Subcutaneous abdominal adipose tissue (tissue), 5 donors: Measurements from ENCODE around the gene NRSN2.
"Not testable (repeated sequence)": the region's sequence is repeated elsewhere in the genome, so short reads cannot be mapped to it uniquely, and the experiment has no call there.

Experiments used
- H3K27ac ChIP-seq: one replicate; pipeline ENCODE4 v1.7.0; 2013; ENCODE audit warnings: low read depth, mild to moderate bottlenecking, inconsistent platforms, low read length, moderate library complexity
- H3K27me3 ChIP-seq, 5 donors: one replicate each; pipeline ENCODE4 v1.7.0; 2013; ENCODE audit warnings: low read length in 5 of 5, inconsistent platforms in 1 of 5; ENCODE audit not compliant: control insufficient read depth in 5 of 5, insufficient read depth in 4 of 5
- H3K36me3 ChIP-seq, 5 donors: one replicate each; pipeline ENCODE4 v1.7.0; 2013; ENCODE audit warnings: low read length in 5 of 5; ENCODE audit not compliant: control insufficient read depth in 5 of 5, insufficient read depth in 5 of 5
- H3K4me1 ChIP-seq, 5 donors: one replicate each; pipeline ENCODE4 v1.7.0; 2013; ENCODE audit warnings: low read length in 5 of 5, mild to moderate bottlenecking in 3 of 5, moderate library complexity in 1 of 5; ENCODE audit not compliant: control insufficient read depth in 5 of 5, insufficient read depth in 5 of 5
- H3K4me3 ChIP-seq, 5 donors: one replicate each; pipeline ENCODE4 v1.7.0; 2013; ENCODE audit warnings: low read length in 5 of 5, low read depth in 1 of 5
- H3K9ac ChIP-seq, 5 donors: one replicate each; pipeline ENCODE4 v1.7.0; 2013; ENCODE audit warnings: low read length in 5 of 5, mild to moderate bottlenecking in 4 of 5, moderate library complexity in 3 of 5
- H3K9me3 ChIP-seq, 5 donors: one replicate each; pipeline ENCODE4 v1.7.0; 2013; ENCODE audit warnings: low read length in 5 of 5; ENCODE audit not compliant: control insufficient read depth in 5 of 5
- donor health status: healthy.
- donor health status: healthy.
- donor health status: healthy.
- donor health status: healthy.
- donor health status: healthy.

Gene NRSN2

DNA sequence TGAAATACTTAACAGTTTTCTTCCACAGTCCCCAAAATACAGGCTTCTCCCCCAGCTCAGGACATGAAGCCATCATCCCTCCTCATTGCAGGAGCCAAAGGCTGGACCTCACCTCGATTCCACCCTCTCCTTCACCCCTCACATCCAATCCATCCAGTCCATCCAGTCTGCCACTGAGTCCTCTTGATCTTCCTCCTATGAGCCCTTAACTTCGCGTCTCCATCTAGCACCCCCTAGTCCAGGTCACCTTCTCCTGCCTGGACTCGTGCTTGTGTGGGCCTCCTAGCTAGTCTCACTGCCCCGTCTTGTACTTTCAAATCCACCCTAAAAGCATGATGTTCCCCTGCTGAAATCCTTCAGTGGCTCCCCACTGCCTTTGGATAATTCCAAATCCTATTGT is 37.0 kb downstream of the NRSN2 start:
- Histone ChIP-seq H3K9me3 (no peaks in the 10 kb centered on the region), H3K36me3 (peaks cover 0 to 11% (median 9%) of the 10 kb centered on the region in 5 donors), H3K27ac (no peak overlapping the region), H3K27me3 (no peaks in the 10 kb centered on the region), H3K4me3 (no peak overlapping the region), H3K4me1 (peaks cover 0 to 14% (median 12%) of the 10 kb centered on the region in 5 donors), H3K9ac (no peak overlapping the region)

DNA sequence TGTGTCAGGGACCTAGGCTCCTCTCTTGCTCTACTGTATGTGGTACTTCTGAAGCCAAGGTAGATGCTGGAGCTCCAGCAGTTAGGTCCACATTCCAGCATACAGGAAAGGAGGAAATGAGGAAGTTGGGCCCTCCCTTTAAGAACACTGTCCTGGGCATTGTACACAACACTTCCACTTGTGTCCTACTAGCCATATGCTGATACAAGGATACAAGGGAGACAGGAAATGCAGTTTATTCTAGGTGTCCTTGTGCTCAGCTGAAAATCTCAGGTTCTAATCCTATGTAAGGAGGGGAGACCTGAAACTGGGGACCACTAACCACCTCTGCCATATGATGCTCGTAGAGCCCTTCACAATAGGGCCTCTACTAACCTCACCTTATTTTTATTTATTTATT is 37.8 kb downstream of the NRSN2 start:
- Histone ChIP-seq H3K4me3 (no peak overlapping the region), H3K9ac (no peak overlapping the region), H3K4me1 (peaks cover 0 to 14% (median 12%) of the 10 kb centered on the region in 5 donors), H3K27ac (no peak overlapping the region), H3K36me3 (peaks cover 0 to 20% (median 16%) of the 10 kb centered on the region in 5 donors), H3K9me3 (no peaks in the 10 kb centered on the region), H3K27me3 (no peaks in the 10 kb centered on the region)

DNA sequence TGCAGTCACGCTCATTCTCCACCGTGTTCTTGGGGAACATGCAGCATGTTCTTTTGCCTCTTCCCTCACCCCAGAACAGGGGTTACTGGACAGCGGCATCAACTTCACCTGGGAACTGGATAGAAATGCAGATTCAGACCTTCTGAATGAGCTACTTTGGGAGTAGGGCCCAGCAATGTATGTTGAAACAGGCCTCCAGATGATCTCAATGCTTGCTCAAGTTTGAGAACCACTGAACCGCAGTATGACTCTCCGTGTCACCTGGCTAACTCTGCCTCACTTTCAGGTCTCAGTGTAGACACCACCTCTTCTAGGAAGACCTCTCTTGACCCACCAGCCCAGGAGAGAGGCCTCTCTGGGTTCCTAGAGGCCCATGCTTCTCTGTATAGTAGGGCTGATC is 38.5 kb downstream of the NRSN2 start:
- peaks cover 0 to 23% (median 16%) of the 10 kb centered on the region in 5 donors for H3K36me3 ChIP-seq
- H3K9ac ChIP-seq: no peak overlapping the region
- peaks cover 0 to 14% (median 8%) of the 10 kb centered on the region in 5 donors for H3K4me1 ChIP-seq
- H3K4me3 ChIP-seq: no peak overlapping the region
- no peaks in the 10 kb centered on the region for H3K9me3 ChIP-seq
- no peak overlapping the region for H3K27ac ChIP-seq
- no peaks in the 10 kb centered on the region for H3K27me3 ChIP-seq

DNA sequence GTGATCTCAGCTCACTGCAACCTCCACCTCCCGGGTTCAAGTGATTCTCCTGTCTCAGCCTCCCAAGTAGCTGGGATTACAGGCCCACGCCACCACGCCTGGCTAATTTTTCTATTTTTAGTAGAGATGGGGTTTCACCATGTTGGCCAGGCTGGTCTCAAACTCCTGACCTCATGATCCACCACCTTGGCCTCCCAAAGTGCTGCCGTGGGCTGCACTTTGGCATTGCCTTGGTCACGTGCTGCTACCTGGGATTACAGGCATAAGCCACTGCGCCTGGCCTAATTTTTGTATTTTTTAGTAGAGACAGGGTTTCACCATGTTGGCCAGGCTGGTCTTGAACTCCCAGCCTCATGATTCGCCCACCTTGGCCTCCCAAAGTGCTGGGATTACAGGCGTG is 39.7 kb downstream of the NRSN2 start:
- H3K4me1 ChIP-seq, H3K27ac ChIP-seq: not testable (repeated sequence)
- peaks cover 0 to 33% (median 23%) of the 10 kb centered on the region in 5 donors for H3K36me3 ChIP-seq

DNA sequence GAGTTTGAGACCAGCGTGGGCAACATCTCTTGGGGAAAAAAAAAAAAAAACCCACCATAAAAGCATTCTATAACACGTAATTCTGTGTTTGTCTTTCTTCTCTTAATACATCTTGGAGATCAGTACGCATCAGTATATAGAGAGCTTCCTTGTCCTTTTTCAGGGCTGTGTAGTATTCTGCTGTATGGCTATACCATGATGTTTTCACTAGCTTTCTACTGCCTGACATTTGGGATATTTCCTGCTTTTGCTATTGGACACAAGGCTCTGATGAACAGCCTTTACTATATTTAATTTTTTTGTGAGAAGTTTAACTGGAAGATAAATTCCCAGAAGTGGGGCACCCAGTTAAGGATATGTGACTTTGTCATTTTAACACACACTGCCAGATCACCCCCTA is 40.6 kb downstream of the NRSN2 start:
- Histone ChIP-seq H3K4me1 (peaks cover 0 to under 1% (median 0%) of the 10 kb centered on the region in 5 donors), H3K27ac (no peak overlapping the region), H3K27me3 (no peaks in the 10 kb centered on the region), H3K36me3 (peaks cover 0 to 37% (median 23%) of the 10 kb centered on the region in 5 donors), H3K9ac (no peak overlapping the region), H3K4me3 (no peak overlapping the region), H3K9me3 (no peaks in the 10 kb centered on the region)

More for the DNA sequence above, 39.7 kb downstream of the NRSN2 start:
- H3K9ac ChIP-seq, H3K9me3 ChIP-seq, H3K4me3 ChIP-seq, H3K27me3 ChIP-seq: not testable (repeated sequence)

DNA sequence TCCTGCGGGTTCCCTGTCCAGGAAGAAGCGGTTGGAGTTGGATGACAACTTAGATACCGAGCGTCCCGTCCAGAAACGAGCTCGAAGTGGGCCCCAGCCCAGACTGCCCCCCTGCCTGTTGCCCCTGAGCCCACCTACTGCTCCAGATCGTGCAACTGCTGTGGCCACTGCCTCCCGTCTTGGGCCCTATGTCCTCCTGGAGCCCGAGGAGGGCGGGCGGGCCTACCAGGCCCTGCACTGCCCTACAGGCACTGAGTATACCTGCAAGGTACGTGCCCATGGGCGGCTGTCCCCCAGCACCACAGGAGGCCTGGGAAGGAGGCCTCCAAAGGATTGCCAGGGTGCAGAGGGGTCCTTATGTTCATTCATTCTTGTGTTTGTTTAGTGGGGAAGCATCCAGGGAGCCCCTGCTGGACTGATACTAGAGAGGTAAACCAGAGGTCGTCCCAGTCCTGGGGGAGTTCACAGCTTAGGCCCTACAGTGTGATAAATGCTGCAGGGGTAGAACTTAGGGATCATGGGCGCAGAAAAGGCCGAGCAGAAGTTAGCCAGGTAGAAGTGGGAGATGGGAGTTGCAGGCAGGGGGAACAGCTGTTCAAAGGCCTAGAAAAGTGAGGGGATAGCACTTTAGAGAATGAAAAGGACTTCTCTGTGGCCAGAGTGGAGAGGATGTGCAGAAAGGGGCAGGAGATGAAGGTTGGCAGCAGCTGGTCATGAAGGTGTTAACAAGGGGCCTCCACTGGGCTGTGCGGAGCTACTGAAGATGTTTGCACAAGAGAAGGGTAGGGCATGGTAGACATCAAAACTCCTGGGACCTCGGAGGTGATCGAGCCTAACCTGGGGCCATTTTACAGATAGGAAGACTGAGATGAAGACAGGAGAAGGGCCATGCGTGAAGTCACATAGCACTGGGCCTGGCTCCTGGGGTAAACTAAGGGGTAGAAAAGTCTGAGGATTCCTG is 41.4 kb downstream of the NRSN2 start:
- Histone ChIP-seq H3K27ac (no peak overlapping the region), H3K27me3 (no peaks in the 10 kb centered on the region), H3K36me3 (peaks cover 0 to 39% (median 23%) of the 10 kb centered on the region in 5 donors)

DNA sequence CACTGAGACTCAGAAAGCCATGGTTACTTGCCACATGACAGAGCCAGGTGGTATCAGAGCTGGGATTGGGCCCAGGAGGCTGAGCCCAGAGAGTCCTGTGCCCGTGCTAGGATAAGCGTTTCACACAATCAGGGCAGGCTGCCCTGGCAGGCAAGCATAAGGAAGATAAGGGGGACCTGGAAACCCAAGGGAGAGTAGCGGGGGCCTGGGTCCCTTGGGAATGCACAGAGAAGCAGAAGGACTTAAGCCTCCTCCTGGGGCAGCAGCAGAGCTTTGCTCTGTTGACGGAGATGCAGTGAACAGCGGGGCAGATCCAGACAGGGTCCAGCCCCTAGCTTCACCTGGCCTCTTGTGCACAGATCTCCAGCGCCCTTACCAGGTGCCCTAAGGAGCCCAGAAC is 42.3 kb downstream of the NRSN2 start:
- Histone ChIP-seq H3K27ac (no peak overlapping the region), H3K9me3 (no peaks in the 10 kb centered on the region), H3K4me3 (no peak overlapping the region), H3K27me3 (no peaks in the 10 kb centered on the region), H3K9ac (no peak overlapping the region), H3K4me1 (no peaks in the 10 kb centered on the region), H3K36me3 (peaks cover 0 to 41% (median 23%) of the 10 kb centered on the region in 5 donors)

More for the DNA sequence above, 41.4 kb downstream of the NRSN2 start:
- H3K4me1 ChIP-seq: no peaks in the 10 kb centered on the region
- no peak overlapping the region for H3K4me3 ChIP-seq
- H3K9ac ChIP-seq: no peak overlapping the region
- no peaks in the 10 kb centered on the region for H3K9me3 ChIP-seq

DNA sequence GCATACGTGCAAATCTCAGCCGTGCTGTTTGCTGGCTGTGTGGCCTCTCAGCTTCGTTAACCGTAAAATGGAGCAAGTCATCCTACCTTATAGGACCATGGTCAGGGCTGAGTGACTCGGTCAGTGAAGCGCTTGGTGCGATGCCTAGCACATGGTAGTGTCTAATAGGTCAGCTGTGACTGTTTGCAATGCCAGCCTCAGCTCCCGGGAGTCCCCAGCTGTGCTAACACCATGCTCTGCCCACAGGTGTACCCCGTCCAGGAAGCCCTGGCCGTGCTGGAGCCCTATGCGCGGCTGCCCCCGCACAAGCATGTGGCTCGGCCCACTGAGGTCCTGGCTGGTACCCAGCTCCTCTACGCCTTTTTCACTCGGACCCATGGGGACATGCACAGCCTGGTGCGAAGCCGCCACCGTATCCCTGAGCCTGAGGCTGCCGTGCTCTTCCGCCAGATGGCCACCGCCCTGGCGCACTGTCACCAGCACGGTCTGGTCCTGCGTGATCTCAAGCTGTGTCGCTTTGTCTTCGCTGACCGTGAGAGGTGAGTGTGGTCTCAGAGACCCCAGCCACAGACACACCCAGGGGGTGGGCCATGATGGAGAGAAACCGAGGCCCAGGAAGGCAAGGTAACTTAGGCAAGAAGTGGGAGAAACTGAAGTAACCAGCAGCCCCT is 44.3 kb downstream of the NRSN2 start:
- Histone ChIP-seq H3K9ac (no peak overlapping the region), H3K27me3 (no peaks in the 10 kb centered on the region), H3K36me3 (peaks cover 0 to 50% (median 30%) of the 10 kb centered on the region in 5 donors), H3K27ac (no peak overlapping the region), H3K9me3 (no peaks in the 10 kb centered on the region), H3K4me1 (no peaks in the 10 kb centered on the region), H3K4me3 (no peak overlapping the region)

DNA sequence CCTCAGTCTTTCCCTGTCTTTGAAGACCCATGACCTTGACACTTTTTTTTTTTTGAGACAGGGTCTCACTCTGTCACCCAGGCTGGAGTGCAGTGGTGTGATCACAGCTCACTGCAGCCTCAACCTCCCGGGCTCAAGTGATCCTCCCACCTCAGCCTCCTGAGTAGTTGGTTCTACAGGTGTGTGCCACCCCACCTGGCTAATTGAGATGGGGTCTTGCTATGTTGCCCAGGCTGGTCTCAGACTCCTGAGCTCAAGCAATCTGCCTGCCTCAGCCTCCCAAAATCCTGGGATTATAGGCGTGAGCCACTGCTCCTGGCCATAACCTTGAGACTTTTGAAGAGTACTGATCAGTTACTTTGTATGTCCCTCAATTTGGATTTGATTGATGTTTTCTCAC is 46.4 kb downstream of the NRSN2 start:
- H3K9me3 ChIP-seq, H3K27me3 ChIP-seq, H3K27ac ChIP-seq, H3K4me1 ChIP-seq, H3K4me3 ChIP-seq, H3K9ac ChIP-seq: not testable (repeated sequence)
- H3K36me3 ChIP-seq: peaks cover 0 to 60% (median 37%) of the 10 kb centered on the region in 5 donors

DNA sequence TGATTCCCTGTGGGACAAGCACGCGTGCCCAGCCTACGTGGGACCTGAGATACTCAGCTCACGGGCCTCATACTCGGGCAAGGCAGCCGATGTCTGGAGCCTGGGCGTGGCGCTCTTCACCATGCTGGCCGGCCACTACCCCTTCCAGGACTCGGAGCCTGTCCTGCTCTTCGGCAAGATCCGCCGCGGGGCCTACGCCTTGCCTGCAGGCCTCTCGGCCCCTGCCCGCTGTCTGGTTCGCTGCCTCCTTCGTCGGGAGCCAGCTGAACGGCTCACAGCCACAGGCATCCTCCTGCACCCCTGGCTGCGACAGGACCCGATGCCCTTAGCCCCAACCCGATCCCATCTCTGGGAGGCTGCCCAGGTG is 49.3 kb downstream of the NRSN2 start:
- peaks cover 0 to 3% (median 0%) of the 10 kb centered on the region in 5 donors for H3K27me3 ChIP-seq
- no peaks in the 10 kb centered on the region for H3K9me3 ChIP-seq
- no peak overlapping the region for H3K9ac ChIP-seq
- no peak overlapping the region for H3K4me3 ChIP-seq
- peaks cover 0 to 38% (median 26%) of the 10 kb centered on the region in 5 donors for H3K36me3 ChIP-seq
- no peak overlapping the region for H3K27ac ChIP-seq
- no peaks in the 10 kb centered on the region for H3K4me1 ChIP-seq
